G401.6 (cell line): Measurements from ENCODE around the gene ESYT3.
"Not testable (repeated sequence)": the region's sequence is repeated elsewhere in the genome, so short reads cannot be mapped to it uniquely, and the experiment has no call there.

Experiments used
- FAIRE-seq: peaks from 2 replicates; lab custom pipeline; 2012; peaks lifted over from hg19 to GRCh38; lab: Jason Lieb, UNC

ESYT3 gene

DNA sequence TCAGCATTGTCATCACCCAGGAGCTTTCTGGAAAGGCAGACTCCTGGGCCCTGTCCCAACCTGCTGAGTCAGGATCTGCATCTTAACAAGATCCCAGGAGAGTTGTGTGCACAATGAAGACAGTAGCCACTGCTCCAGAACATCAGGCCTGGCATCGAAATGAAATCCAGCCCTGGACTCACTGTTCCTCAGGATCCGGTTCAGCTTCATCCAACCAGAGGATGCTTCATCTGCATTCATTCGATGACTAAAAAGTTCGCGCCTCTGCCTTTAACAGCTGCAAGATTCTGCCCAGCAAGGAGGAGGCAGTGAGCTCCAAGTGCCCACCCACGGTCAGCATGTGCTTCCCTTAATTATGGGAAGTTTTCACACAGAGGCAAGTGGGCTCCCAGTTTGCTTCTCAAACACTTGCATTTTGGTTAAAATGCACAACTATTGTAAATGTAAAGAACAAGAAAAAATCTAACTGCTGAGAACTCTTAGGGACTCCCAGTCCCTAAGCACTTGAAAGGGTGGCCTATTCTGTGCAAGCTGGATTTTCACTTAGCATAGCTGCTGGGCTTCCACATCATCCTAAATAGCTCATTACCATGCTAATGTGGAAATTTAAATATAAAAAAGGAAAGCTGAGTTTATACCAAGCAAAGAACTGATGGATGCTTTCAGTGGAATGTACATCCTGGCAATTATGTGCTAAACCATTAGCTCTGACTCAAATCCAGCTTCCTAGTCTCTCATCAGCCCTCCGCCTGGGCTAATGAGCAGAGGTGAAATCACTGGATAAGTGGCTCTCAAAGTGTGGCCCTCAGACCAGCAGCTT is 25.5 kb upstream of the ESYT3 start:
- no peak for FAIRE-seq

DNA sequence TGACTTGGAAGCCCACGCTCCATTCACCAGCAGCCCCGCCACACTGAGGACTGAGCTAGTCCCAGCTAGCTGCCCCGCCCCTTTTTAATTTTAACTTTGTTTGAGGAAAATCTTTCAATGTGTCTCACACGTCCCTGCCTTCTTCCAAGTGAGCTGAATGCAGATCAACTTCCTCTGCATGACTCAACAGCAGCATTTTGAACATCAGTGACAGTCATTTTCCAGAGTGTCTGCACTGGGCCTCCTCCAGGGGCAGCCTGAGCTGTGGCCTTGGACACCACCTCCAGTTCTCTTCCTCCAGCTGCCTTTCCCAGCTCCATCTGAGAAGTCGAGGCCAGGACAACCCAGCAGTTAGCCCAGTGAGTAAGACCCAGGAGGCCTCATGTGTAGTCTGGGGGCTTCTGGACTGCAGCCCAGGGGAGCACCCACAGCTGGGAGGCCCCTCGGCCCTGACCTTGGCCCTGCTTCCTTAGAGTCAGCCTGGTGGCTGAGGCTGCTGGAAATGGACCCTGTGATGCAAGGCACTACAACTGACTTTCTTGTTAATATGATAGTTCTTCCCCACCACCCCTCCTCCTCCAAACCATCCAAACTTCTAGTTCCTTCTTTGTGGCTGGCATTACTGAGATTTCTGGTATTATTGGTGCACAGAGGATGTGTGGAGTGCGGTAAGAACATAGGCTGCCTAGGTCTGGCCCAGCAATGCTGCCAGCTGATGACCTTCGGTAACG is 21.4 kb upstream of the ESYT3 start:
- FAIRE-seq, result no peak

DNA sequence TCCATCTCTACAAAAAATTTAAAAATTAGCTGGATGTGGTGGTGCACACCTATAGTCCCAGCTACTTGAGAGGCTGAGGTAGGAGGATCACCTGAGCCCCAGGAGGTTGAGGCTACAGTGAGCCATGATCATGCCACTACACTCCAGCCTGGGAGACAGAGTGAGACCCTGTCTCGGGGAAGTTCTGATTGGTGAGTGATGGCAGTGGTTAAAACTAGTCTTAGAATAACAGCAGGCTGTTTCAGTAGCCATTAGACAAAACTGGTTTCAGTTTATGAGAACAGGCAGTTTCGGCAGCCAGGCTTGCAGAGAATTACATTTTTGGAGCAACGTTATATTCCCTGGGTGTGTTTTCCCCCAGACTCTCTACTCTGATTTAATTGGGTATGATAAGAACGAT is 18.2 kb upstream of the ESYT3 start:
- FAIRE-seq, result not testable (repeated sequence)

DNA sequence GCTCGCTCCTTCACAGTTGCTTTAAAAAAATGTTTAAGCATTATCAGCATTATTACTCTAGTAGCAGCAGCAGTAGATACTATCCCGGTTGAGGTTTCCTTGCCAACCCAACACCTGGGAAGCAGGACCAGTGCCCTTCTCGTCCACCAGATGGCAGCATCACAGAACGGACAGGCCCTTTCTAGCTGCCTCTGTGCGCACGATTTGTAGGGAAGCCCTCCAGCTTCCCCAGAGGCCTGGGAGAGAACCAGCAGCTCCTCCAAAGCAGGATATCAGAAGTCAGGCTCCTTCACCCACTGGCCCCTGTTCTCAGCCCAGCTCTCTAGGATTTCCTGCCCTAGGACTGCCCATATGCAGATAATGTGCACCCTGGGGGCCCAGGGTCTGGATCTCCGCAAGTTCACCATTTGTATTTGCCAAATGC is 16.8 kb upstream of the ESYT3 start:
- peak; percentile 93 for FAIRE-seq

DNA sequence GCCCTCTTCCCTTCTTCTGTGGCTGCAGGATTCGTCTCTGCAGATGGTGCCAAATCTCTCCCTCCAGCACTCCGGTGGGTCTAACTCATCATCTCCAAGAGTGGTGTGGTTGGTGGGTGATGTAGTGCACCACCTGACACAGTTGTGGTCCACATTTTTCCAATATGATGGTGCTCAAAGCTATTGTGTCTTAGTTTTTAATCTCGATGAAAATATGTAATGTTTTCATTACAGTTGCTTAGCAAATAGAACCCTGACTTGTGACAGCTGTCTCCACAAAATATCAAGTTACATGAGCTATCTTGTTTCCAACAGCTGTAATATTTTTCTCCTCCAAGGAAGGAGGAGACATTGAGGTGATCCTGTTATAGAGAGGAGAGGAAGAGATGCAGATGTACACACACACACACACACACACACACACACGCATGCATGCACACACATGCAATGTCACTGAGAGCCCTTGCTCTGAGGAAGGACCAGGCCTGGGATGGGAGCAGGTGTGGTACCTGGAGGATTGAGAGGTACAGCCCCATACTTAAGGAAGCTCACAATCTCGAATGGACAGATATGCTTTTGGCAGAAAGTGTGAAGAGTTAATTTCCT is 15.7 kb upstream of the ESYT3 start:
- no peak for FAIRE-seq

DNA sequence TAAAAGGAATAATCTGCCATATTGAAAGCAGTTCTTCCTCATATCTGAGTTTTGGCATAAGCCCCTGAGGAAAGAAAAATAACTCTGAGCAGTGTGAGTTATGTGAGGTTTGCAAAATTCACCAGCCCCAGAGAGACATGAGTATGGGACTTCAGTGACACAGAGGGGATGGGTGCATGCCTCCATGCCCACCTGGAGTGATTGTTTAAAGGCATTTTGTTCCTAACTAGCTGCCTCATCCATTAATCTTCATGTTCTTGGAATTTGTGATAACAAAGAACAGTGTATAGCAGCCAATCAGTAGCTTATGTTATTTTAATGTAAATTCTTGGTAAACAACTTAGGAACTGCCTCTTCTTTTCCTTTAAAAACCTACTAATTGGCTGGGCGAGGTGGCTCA is 11.1 kb upstream of the ESYT3 start:
- FAIRE-seq, result no peak

DNA sequence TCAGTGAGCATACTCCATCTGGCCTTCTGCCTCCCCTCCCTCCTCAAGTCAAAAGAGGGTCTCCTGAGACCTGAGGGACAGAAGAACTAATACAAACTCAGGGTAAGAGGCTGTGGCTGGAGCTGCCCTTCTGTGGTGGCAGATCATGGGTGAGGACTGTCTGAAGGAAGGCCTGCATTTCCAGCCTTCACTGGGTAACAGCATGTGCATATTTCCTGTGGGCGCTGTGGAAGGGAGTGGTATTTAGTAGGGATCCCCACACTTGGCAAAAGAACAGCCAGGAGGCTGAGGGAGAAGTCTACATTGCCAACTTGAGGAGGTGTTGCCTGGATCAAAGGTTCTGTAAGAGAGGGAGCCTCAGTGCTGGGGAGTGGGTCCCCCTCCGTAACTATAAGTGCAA is 10.1 kb upstream of the ESYT3 start:
- FAIRE-seq, result no peak

DNA sequence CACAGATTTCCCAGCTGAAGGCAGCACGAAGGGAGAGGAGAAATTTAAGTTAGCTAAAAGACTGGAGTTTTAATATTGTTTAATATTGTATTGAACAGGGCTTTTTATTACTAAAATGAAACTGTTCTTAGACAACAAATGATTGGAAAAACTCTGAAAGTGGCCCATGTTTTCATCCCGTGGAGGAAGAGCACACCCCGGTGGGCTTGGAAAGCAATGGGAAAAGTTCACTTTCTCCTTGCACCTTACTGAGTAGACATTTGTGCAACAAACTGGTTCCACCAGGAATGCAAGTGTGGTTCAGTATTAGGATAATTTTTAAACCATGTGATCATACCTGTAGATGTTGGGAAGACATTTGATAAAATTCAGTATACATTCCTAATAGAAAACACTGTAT is 8.2 kb upstream of the ESYT3 start:
- peak; percentile 67 for FAIRE-seq

DNA sequence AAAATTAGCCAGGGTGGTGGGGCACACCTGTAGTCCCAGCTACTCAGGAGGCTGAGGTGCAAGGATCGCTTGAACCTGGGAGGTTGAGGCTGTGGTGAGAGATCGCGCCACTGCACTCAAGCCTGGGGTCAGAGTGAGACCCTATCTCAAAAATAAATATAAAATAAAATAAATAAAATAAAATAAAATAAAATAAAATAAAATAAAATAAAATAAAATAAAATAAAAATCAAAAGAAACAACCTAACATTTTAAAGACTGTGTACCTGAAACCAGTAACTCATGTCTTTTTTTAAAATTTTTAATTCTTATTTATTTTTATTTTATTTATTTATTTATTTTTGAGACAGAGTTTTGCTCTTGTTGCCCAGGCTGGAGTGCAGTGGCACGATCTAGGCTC is 7.7 kb upstream of the ESYT3 start:
- FAIRE-seq, result not testable (repeated sequence)

DNA sequence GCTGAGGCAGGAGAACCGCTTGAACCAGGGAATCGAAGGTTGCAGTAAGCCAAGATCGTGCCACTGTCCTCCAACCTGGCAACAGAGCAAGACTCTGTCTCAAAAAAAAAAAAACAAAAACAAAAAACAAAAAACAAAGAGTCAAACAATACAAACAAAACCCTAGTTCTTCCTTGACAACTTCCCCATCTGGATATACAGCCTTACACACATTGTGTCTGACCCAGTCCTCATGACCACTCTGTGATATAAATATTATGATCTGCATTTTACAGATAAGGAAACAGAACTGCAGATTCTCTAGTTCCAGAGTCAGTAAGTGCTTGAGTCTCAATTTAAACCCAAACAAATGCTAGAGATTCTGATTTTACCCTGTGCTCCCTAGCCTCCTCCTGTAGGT is 4.8 kb upstream of the ESYT3 start:
- no peak for FAIRE-seq

DNA sequence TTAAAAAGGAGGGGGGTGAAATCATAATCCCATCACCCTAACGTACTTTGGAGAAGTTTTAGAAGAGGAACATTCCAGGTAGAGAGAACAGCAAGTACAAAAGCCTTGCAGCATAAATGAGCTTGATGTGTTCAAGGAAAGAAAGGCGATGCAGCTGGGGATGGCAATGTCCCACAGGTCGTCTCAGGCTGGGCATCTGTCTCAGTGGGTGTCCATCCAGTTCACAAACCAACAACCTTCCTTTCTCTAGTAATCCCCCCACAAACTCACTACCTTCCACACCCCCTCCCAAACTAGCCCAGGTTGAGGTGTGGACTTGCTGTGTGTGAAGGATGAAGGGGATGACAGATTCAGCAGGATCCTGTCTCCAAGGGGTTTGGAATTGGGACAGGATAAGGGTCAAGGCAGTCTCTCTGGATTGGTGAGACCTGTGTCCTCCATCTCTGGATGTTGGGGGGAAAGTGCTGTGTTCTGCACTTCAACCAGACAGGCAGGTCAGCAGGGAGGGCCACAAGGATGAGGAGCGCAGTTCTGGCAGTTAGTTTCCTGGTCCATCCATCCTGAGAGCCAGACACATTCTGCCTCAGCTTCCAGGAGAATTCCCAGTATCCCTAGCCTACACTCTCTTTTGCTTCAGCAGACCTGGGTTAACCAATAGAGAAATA is 1.7 kb upstream of the ESYT3 start:
- FAIRE-seq, result no peak

DNA sequence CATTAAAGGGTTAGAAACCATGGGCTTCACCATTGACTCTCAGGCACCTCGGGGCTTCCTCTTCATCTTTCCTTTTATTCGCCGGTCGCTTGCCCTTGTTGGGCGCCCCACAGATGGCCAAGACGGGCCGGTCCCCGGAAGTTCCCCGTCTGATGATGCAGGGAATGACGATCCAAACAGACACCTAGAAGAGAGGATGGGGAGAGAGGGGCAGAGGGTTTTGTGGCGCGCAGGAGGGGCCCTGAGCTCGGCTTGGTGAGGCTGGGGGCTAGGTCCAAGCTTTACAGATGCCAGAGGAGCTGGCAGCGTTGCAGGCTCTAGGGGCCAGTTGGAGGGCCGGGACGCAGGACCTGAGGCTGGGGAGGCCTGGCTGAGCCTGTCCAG is 532 bp upstream of the ESYT3 start:
- FAIRE-seq, result no peak

DNA sequence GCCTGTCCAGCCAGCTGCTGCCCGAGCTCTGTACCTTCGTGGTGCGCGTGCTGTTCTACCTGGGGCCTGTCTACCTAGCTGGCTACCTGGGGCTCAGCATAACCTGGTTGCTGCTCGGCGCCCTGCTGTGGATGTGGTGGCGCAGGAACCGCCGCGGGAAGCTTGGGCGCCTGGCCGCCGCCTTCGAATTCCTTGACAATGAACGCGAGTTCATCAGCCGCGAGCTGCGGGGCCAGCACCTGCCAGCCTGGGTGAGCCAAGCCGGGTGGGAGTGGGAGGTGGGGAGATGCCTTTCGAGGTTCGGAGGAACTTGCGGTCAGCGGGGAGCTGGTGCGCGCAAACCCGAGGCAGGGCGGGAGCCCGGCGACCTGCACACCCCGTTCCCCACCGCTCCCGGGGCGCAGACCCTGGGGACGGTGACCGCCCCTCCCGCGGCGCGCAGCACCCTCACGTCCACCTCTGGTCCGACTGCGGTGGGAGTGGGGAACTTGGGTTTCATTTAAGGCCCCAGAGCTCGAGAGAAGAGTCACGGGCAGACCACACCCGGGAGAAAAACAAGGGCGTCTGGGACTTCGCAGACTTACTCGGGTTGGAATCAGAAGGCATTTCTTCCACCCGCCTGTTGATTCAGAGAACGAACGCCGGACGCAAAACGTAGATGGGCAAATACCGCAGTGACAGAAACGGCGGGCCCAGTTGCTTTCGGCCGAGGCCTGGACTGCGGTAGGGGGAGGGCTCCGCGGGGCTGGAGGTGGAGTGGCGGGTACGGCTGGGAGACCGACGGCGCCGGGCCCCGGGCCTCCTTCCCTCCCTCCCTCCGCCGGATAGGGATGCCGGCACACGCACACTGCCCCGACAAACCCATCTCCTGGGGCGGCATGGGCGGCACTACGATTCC is 708 bp downstream of the ESYT3 start:
- no peak for FAIRE-seq

DNA sequence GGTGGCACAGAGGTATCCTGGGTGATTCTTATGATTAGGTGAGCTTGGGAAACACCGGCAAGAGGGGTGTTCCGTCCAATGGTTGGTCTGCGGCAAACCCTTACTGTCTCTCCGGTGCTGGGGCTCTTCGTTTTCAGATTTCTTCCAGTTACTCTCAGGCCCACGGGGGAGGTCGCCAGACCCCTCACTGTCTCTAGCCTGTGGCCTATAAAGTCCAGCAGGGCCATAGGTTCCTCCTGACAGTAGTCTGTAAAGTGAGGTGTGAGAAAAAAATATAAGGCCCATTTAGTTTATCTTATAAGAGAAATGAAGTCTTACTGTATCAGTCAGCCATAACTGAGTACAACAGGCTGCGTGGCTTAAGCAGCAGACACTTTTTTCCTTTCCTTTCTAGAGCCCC is 1.4 kb downstream of the ESYT3 start:
- no peak for FAIRE-seq

DNA sequence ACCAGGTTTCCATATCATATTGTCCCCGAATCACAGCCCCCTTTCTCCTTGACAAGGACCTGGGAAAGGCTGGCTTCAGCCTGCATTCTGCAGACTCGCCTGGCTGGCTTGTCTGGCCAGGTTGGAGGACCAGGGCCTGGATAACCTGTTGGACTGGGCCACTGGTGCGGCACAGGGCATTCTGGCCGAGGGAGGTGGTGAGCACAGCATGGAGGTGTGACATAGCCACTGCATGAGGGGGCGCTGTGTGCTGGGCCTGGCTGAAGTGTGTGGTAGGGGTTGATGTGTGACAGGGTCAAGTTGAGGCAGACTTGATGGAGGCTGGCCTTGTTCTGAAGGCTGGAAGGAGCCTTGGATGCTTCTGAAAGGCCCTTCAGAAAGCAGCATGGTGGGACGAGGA is 2.9 kb downstream of the ESYT3 start:
- no peak for FAIRE-seq

DNA sequence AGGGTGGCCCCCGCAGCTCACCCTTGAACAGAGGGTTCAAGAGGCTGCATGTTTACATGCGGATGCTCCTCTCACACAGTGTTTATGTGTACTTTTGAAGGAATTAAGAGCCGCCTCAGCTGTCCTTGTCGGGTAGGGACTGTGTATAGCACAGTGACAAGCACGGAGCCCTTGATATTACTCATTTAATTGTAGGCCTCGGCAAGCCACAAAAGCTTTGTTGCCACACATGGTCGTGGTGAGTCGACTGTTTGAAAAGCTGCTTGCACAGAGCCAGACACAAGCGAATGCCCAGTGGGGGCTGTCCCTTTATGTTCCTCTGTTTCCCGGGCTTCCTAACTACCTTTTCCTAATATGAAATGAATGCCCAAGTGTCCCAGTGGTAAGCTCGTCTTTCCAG is 4.5 kb downstream of the ESYT3 start:
- FAIRE-seq, result no peak

DNA sequence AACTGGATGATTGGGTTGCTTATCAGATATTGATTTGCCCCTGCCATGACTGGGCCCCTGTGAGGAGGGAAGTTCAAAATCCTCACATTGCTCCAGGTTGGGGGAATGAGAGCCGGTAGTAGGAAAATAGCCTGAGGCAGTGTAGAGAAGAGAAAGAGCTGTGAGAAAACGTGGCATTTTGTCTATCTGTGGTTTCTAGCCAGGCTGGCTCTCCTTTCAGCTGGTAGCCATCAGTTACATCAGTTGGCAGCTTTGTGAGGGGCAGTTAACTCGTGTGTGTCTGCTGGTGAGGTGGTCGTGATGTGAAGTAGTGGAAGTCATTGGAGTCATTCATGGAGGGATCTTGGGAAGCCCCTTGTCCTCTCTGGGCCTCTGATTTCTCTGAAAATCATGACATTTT is 5.2 kb downstream of the ESYT3 start:
- FAIRE-seq, result no peak

DNA sequence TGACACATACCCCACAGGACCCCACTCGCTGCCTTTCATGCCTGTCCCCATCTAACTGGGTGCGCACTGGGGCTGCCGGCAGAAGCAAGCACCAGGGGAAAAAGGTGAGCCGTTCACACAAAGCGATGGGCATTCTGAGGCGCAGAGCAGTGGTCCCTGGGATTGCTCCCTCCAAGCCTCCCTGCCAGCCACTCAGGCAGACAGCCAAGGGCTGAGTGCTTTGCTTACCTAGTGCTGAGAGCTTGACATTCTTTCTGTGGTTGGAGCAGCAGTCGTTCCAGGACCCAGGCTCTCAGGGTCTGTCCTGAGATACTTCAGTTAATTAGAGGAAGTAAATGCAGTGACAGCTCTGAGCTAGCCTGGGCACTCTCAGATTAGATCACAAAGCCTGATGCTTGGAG is 5.7 kb downstream of the ESYT3 start:
- FAIRE-seq, result no peak

DNA sequence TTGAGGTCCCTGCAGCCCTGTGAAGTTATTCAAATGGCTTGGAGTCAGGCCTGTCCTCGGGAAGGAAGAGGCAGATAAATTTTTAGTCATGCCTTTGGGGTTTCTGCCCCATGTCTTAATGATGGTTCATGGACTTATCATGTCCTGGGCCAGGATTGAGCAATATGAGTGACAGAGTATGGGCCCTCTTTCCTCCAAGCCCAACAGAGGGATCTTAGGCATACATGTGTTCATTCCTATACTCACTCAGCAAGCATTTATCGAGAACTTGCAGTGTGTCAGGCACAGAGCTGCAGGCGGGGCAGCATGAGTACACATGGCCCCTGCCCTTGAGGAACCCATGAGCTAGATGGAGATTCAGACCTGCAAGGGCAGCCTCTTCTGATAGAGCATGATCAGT is 6.2 kb downstream of the ESYT3 start:
- FAIRE-seq, result no peak

DNA sequence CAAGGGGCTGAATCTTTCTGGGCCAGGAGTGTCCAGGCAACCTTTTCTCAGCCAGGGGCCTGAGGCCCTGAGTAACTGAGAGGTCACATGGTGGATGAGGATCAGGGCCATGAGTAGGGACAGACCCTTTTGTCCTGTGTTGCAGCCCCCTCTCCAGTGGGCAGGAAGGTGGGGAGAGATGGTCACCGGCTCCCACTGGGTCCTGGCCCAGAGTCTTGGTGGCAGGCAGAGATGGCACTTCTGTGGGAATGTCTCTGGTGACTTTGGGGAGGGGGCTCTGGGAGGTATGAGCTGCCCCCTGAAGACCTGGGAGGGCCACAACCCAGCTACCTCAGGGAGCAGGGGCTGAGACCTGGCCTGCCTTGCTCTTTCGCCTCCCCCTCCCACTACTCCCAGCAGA is 6.8 kb downstream of the ESYT3 start:
- FAIRE-seq, result no peak

DNA sequence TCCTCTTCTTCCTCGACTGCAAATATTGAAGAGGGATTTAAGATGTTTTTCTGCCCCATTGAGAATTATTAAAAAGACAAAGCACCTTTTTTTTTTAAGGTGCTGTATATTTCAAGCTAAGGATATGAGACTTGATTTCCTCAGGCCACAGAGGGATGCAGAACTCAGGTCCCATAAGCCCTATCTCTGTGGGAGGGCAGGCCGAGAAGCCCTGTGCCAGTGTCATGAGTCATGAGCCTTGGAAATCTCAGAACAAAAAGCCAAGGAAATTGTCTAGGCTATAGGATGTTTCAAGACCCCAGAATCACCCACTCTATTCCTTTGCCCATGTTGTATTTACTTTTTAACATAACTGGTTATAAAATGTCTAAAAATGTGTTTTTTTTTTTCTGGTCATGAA is 7.3 kb downstream of the ESYT3 start:
- no peak for FAIRE-seq

DNA sequence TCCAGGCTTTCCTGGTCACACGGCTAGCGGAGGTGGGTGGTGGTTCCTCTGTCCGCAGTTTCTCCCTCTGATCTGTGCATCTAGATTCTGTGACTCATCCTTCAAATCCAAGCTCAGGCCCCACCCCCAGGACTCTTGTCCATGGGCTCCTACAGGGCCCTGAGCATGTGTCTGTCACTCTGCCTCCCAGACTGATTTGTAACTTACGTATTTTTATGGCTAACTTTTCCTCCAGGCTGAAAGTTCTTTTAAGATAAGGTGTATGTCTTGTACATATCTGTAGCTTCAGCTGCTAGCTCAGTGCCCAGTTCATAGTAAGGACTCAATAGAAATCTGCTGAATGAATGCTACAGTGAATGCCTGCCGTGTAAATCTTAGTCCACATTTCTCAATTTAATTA is 8.0 kb downstream of the ESYT3 start:
- FAIRE-seq, result no peak
